ENCODE data around the gene STC2.

- no peak for TF ChIP-seq CTCF (conservative IDR thresholded peaks at IDR 0.05; ENCODE audit: low read depth, low read length)
- TF ChIP-seq BHLHE40 (IDR thresholded peaks at IDR 0.05; ENCODE audit: low read depth, low read length): no peak
- TF ChIP-seq SMC3 (IDR thresholded peaks at IDR 0.05; ENCODE audit: low read depth, low read length): no peak
- TF ChIP-seq CHD1 (IDR thresholded peaks at IDR 0.05; ENCODE audit: low read depth, low read length): no peak
- no peak for TF ChIP-seq ELK1 (IDR thresholded peaks at IDR 0.05; ENCODE audit: borderline replicate concordance, low read depth, low read length)
Observed at GRCh38 chr5:173333925-173334661, 5.9 kb upstream of the STC2 start.

Measured in IMR-90 (cell line).